Calu3 (cell line): ENCODE results near the gene MKLN1. TPM values are rescaled to one million over a fixed set of nuclear protein-coding genes. Genes with fewer than 3 reads are reported as not detected.

Source experiments
- BruUV-seq: library from RNA; stranded (reverse); fragments of 400-500 nt; replicated peaks from 2 replicates; lab custom pipeline; 2021; lab: Mats Ljungman, UMichigan
- CTCF ChIA-PET: fragments of 300-600 bp; sonication (Branson Sonifier 250); formaldehyde crosslinking; loops from one replicate; lab custom pipeline; 2022; ENCODE audit warnings: antibody characterized with exemption; lab: Charles Lee
- DNase-seq: peaks from one replicate; pipeline ENCODE4 v3.0.0; 2022
- H3K27ac Mint-ChIP-seq: one replicate; pipeline ENCODE4 v1.8.0; 2022; ENCODE audit warnings: mixed read lengths; ENCODE audit not compliant: unreplicated experiment
- H3K27me3 Mint-ChIP-seq: one replicate; pipeline ENCODE4 v1.8.0; 2022; ENCODE audit warnings: mixed read lengths; ENCODE audit not compliant: unreplicated experiment
- H3K36me3 Mint-ChIP-seq: one replicate; pipeline ENCODE4 v1.8.0; 2022; ENCODE audit warnings: mild to moderate bottlenecking, moderate library complexity, mixed read lengths; ENCODE audit not compliant: insufficient read depth, unreplicated experiment
- H3K4me1 Mint-ChIP-seq: one replicate; pipeline ENCODE4 v1.8.0; 2022; ENCODE audit warnings: mild to moderate bottlenecking, low read depth, mixed read lengths; ENCODE audit not compliant: unreplicated experiment
- H3K4me3 Mint-ChIP-seq: one replicate; pipeline ENCODE4 v1.8.0; 2022; ENCODE audit warnings: mild to moderate bottlenecking, low read depth, moderate library complexity, mixed read lengths; ENCODE audit not compliant: unreplicated experiment
- H3K9me3 Mint-ChIP-seq: one replicate; pipeline ENCODE4 v1.8.0; 2022; ENCODE audit warnings: low read depth, mixed read lengths; ENCODE audit not compliant: unreplicated experiment
- CTCF ChIP-seq: fragments of 200-600 bp; IDR thresholded peaks from one replicate; pipeline ENCODE4 v1.8.0; 2022; ENCODE audit warnings: antibody characterized with exemption; ENCODE audit not compliant: unreplicated experiment
- intact Hi-C: fragments of 100-400 bp; cut with micrococcal nuclease; formaldehyde crosslinking; loops from one replicate; pipeline ENCODE4 v1.10.0; 2022; ENCODE audit not compliant: unreplicated experiment
- total RNA-seq: library from RNA; stranded (reverse); gene quantifications from 2 replicates; pipeline ENCODE4 v1.2.3, GENCODE V29; 2022

MKLN1 gene
- total RNA-seq, 1 experiment from 2014 or later: 47.1 TPM

- no peaks in the 10 kb centered on the region for H3K27me3 Mint-ChIP-seq
- peaks cover 22% of the 10 kb centered on the region for H3K4me1 Mint-ChIP-seq
- no peak for TF ChIP-seq CTCF
- DNase-seq: no peak
- H3K36me3 Mint-ChIP-seq: peaks cover 22% of the 10 kb centered on the region
- no peaks in the 10 kb centered on the region for H3K9me3 Mint-ChIP-seq
- CTCF ChIA-PET: no interaction called here
- no peak overlapping the region for H3K27ac Mint-ChIP-seq
- H3K4me3 Mint-ChIP-seq: no peak overlapping the region
- intact Hi-C loops: no loop called here
- BruUV-seq: no TSS peak
Measured at GRCh38 chr7:131322861-131323260, 4.8 kb upstream of the MKLN1 start.

GRCh38 chr7:131325179-131325840, 2.4 kb upstream of the MKLN1 start:
- no peak for DNase-seq
- TF ChIP-seq CTCF: no peak
- BruUV-seq: no TSS peak
- Mint-ChIP-seq H3K27ac (peak overlapping the region; percentile 53), H3K4me1 (peaks cover 35% of the 10 kb centered on the region), H3K36me3 (peaks cover 39% of the 10 kb centered on the region), H3K9me3 (no peaks in the 10 kb centered on the region), H3K4me3 (peak overlapping the region; percentile 37), H3K27me3 (no peaks in the 10 kb centered on the region)
- CTCF ChIA-PET: interaction anchor here (1.0 kb wide), 1 partner anchor 15 kb away, joined by 4 read pairs; no protein-coding TSS in a partner anchor
- intact Hi-C loops: loop anchor here (5.0 kb wide), 1 partner anchor 97 kb away; no protein-coding TSS in a partner anchor

DNA sequence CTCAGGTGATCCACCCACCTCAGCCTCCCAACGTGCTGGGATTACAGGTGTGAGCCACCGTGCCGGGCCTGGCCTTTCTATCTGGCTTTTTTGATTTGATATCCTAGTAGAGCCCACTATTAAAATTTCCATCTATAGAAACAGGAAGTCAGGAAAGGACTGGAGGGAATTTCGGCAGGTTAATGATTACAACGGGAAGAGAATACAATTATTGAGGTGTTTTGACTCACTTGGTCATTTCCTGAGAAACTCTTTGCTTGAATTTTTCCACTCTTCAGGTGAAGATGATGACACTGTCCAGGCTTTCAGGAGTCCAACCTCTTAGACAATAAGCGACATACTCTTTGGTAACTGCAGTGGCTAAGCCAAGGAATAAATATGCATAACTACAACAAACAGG, 1.1 kb upstream of the MKLN1 start:
- CTCF ChIA-PET: no interaction called here
- Mint-ChIP-seq H3K4me1 (peaks cover 45% of the 10 kb centered on the region), H3K36me3 (peaks cover 39% of the 10 kb centered on the region), H3K4me3 (peak overlapping the region; percentile 99), H3K9me3 (no peaks in the 10 kb centered on the region), H3K27ac (peak overlapping the region; percentile 98), H3K27me3 (no peaks in the 10 kb centered on the region)
- BruUV-seq: no TSS peak
- DNase-seq: peak; percentile 18
- no peak for TF ChIP-seq CTCF
- intact Hi-C loops: loop anchor here (5.0 kb wide), 1 partner anchor 96 kb away; no protein-coding TSS in a partner anchor

DNA sequence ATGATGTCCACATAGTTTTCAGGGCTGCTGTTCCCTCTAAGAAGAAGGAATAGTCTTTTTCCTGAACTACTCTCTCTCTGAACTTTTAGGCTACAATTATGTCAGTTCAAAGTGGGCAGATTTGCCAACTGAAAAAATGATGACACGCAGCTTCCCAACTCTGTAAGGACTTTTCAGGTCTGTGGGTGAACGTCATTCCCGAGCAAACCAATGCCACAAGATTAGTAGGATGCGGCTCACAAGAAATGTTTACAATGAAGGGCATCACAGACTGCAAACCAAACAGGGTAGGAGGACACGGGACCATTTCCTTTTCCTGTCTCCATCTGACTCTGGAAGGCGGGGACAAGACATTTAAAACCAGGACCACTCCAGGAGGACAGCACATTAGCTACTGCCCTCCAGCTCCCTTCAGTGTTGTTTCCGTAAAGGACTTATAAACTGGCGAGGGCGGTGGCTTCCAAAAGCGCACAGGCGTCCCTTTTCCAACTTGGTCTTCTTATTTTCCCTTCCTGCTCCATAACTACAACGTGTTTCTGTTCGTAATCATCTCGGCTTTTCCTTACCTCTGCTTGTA, 539 bp upstream of the MKLN1 start:
- intact Hi-C loops: loop anchor here (5.0 kb wide), 1 partner anchor 95 kb away; no protein-coding TSS in a partner anchor
- H3K9me3 Mint-ChIP-seq: no peaks in the 10 kb centered on the region
- H3K27ac Mint-ChIP-seq: peak overlapping the region; percentile 98
- peak overlapping the region; percentile 99 for H3K4me3 Mint-ChIP-seq
- BruUV-seq: TSS peak; percentile 75
- no peaks in the 10 kb centered on the region for H3K27me3 Mint-ChIP-seq
- no peak for TF ChIP-seq CTCF
- H3K36me3 Mint-ChIP-seq: peaks cover 39% of the 10 kb centered on the region
- peak; percentile 28 for DNase-seq
- CTCF ChIA-PET: interaction anchor here (0.9 kb wide), 1 partner anchor 217 kb away, joined by 4 read pairs; no protein-coding TSS in a partner anchor
- H3K4me1 Mint-ChIP-seq: peaks cover 48% of the 10 kb centered on the region
